GM19025 (cell line): ENCODE results near the gene LIMCH1.

Source experiments
- ATAC-seq: cut with Tn5 transposase; IDR thresholded peaks from one replicate; pipeline ENCODE4 v1.9.1; 2021; ENCODE audit warnings: mild to moderate bottlenecking, low read depth, moderate library complexity; ENCODE audit not compliant: unreplicated experiment

The LIMCH1 gene

DNA sequence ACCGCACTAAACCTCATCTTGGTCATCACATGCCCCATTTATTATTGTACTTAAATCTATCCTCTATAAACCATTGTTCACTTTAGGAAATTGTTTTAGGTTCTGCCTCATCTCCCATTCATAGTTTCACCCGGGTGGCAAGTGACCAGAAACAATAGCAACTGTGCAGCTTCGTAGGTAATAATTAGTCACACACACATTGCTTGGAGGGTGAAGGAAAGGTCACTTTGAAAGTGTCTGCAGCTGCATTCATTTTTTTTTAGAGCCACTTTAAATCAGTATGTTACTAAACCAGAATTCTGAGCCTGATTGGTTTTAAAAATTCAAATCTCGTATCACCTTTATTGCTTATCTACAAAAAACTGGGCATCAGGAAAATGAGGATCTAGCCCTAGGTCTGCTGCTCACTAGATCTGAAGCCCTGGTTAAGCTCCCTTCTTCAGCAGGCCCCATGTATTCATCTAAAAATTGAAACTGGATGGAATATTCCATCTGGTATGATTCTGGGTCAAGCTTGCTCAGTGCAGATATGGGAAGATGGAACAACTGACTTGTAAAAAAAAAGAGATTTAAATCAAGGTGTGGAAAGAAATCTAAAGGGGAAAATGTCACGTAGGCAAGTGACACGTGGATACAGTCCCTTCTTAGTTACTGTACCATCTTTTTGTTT is 62.4 kb downstream of the LIMCH1 start:
- no peak for ATAC-seq

DNA sequence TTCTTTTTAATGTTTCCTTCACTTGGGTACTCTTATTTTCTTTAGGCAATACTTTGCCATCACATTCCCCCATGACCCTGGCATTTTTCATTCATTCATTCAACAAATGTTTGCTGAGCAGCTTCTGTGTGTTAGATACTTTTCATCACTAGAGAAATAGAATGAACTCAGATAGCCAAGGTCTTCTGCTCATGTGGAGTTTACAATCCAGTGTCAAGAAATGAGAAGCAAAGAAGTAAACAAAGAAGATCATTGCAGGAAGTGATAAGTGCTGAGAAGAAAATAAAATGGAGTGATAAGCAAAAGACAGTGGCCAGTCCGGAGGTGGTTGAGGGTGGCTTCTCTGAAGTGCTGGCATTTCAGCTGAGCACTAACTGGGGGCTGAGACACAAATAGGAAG is 63.1 kb downstream of the LIMCH1 start:
- ATAC-seq, result no peak

GRCh38 chr4:41602113-41602512 is 64.2 kb downstream of the LIMCH1 start:
- ATAC-seq, result no peak

DNA sequence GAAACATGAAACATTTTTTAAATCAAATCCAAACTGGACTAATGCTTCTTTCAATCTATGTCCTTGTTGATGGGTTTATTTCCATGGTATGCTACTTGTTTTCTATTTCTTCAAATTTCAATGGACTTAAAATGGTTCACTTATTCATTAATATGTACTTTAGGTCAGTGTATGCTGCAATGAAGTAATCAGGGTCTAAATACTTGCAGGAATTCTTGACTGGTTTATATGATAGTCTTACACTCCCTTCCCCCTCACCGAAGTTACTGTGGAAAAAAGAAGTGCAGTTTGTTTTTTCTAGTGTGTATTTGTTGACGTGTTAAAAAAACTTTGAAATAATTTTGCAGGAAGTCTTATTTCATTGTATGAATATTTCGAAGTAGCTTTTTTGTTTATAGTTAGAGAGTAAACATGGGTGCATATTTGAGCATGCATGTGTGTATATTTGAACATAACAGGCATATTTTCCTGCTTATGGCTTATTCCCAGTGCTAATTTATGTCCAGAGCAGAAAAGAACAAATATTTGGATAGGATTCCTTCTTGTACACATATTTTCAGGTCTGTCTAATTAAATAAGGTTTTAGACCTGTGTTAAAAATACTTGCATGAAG is 65.0 kb downstream of the LIMCH1 start:
- no peak for ATAC-seq

- ATAC-seq, result no peak
These were observed 71.9 kb downstream of the LIMCH1 start for GRCh38 chr4:41609851-41610250.

DNA sequence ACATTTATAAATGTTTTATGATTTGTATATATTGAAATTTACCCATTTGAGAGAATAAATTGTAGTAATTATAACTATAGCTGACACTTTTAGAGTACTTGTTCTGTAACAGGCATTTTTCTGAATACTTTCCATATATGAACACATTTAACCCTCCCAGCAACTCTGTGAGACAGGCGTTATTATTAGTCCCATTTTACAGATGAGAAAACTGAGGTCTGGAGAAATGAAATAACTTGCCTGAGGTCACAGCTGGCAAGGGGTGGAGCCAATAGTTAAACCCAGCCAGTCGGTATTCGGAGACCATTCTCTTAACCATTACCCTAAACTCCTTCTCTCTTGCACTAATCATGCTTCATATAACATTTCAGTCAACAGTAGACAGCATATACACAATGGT is 72.5 kb downstream of the LIMCH1 start:
- ATAC-seq, result no peak

DNA sequence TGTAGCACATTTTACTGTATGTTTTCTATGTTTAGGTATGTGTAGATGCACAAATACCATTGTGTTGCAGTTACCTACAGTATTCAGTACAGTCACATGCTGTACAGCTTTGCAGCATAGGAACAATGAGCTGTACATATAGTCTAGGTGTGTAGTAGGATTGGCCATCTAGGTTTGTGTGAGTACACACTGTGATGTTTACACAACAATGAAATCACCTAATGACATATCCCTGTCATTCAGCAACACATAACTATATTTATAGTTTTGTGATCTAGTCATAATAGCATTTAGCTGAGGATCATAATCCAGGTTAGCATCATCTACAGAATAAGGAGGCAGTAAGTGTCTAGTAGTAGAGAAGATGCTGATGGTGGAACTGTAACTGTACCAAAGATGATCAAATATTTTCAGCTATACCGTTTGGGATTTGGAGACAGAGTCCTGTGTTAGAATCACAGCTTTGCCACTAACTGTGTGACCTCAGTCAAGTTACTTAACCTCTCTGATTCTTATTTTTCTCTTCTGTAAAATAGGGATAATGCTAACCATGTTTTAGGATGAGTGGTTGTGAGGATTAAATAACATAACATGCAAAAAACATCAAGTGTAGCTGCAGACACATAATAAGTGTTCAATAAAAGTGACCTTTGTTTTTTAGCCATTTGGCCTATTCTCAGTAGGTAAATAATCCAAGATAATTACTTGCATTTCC is 73.3 kb downstream of the LIMCH1 start:
- ATAC-seq, result no peak

- no peak for ATAC-seq
These were observed 74.2 kb downstream of the LIMCH1 start for GRCh38 chr4:41611881-41612871.

DNA sequence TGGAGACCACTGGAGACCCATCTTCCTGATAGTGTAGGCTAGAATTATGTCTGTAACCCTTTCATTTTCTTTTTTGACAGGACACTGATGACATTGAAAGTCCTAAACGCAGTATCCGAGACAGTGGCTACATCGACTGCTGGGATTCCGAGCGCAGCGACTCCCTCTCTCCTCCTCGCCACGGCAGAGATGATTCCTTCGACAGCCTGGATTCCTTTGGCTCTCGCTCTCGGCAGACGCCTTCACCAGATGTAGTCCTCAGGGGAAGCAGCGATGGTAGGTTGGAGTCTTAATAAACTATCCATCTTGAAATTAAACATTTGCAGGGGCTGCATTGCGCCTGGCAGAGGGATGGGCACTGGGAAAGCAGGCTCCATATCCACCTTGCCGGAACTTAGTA is 75.4 kb downstream of the LIMCH1 start:
- ATAC-seq, result no peak

DNA sequence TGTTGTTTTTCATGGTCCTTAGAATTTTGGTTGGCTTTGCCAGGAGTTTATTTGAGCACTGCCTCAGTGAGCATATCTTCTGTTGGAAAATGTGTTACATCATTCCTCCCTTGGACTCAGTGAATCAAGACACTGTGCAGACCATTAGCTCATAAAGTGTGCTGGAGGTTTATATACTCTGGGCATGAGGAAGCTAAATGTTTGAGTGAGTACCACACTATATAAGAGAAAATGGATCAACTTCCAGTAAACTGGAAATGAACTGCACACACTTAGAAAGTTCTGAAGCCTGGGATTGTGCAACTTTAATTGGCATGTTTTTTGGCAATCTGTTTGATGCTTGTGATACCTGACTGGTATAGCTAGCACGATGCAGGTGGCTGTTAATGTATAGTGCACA is 75.9 kb downstream of the LIMCH1 start:
- ATAC-seq, result no peak

DNA sequence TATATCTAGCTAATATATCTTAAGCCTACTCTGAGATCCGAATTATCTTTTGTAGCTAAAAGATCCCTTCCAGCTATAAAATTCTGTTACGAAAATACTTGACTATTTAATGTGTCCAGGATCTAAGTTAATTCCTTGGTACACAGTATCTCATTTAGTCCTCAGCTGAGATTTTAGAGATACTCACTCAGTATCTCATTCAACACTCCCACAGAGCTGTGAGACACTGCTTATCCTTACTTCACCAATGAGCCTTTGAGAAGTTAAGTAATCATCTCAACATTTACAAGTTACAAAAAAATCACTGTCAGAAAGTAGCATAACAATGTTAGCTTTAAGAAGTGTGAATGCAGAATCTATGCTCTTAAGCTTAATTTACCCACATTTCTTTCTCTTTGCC is 76.6 kb downstream of the LIMCH1 start:
- ATAC-seq, result no peak

- ATAC-seq, result no peak
These were observed 81.2 kb downstream of the LIMCH1 start for GRCh38 chr4:41619161-41619560.

- no peak for ATAC-seq
These were observed 82.8 kb downstream of the LIMCH1 start for GRCh38 chr4:41620594-41621256.

GRCh38 chr4:41622787-41623186 is 84.8 kb downstream of the LIMCH1 start:
- ATAC-seq, result no peak

DNA sequence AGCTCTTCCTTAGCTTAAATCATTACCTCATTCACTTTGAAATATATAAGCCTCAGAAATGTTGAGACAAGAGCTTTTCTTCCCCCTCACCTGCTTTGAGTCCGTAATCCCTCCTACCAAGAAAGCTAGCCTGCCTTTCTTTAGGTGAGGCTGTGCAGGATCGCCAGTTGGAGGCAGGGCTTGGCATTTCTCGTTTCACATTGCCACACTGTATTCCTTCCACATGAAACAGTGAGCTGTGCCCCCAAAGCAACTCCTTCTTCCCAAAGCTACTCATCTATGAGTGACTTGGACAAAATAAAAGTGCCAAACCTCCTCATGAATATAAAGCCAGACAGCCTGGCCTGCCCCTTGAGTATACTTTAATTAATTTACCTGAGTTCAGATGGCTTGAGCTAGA is 86.8 kb downstream of the LIMCH1 start:
- no peak for ATAC-seq

GRCh38 chr4:41625531-41625930 is 87.6 kb downstream of the LIMCH1 start:
- no peak for ATAC-seq

- ATAC-seq, result no peak
These were observed 91.0 kb downstream of the LIMCH1 start for GRCh38 chr4:41628936-41629335.

- no peak for ATAC-seq
These were observed 93.6 kb downstream of the LIMCH1 start for GRCh38 chr4:41631523-41631922.

GRCh38 chr4:41632481-41633073 is 94.6 kb downstream of the LIMCH1 start:
- ATAC-seq, result no peak

GRCh38 chr4:41633321-41633720 is 95.4 kb downstream of the LIMCH1 start:
- no peak for ATAC-seq
